Endodermal cell (in vitro differentiated cells): ENCODE data around the gene ABHD14A. TPM values are rescaled to one million over a fixed set of nuclear protein-coding genes. Genes with fewer than 3 reads are reported as not detected.

Source experiments
- DNase-seq: peaks from one replicate; pipeline ENCODE4 v3.0.0-alpha.2; 2017
- H3K27ac ChIP-seq: 2 replicates; pipeline ENCODE4 v1.5.1; 2013; ENCODE audit warnings: mild to moderate bottlenecking, low read depth, low read length, moderate library complexity
- H3K27me3 ChIP-seq: 2 replicates; pipeline ENCODE4 v1.6.1; 2013; ENCODE audit warnings: mild to moderate bottlenecking, low read length, moderate library complexity; ENCODE audit not compliant: insufficient read depth, control insufficient read depth, poor library complexity, severe bottlenecking
- H3K36me3 ChIP-seq: 2 replicates; pipeline ENCODE4 v1.7.0; 2013; ENCODE audit warnings: mild to moderate bottlenecking, low read length, moderate library complexity; ENCODE audit not compliant: control insufficient read depth, insufficient read depth
- H3K4me1 ChIP-seq: one replicate; pipeline ENCODE4 v1.7.0; 2013; ENCODE audit warnings: low read length; ENCODE audit not compliant: control insufficient read depth, insufficient read depth
- H3K4me3 ChIP-seq: 2 replicates; pipeline ENCODE4 v1.5.1; 2013; ENCODE audit warnings: mild to moderate bottlenecking, low read length, moderate library complexity
- H3K9ac ChIP-seq: 2 replicates; pipeline ENCODE4 v1.6.1; 2013; ENCODE audit warnings: mild to moderate bottlenecking, low read length, moderate library complexity; ENCODE audit not compliant: poor library complexity, severe bottlenecking; ENCODE audit errors: extremely low read depth
- H3K9me3 ChIP-seq: 2 replicates; pipeline ENCODE4 v1.6.1; 2013; ENCODE audit warnings: mild to moderate bottlenecking, low read length, moderate library complexity; ENCODE audit not compliant: control insufficient read depth
- H3K27ac Mint-ChIP-seq: 2 replicates; pipeline ENCODE4 v1.8.0; 2020; ENCODE audit warnings: mixed read lengths
- H3K27me3 Mint-ChIP-seq: 2 replicates; pipeline ENCODE4 v1.8.0; 2021; ENCODE audit warnings: mild to moderate bottlenecking, mixed read lengths; ENCODE audit not compliant: insufficient read depth
- H3K36me3 Mint-ChIP-seq: 2 replicates; pipeline ENCODE4 v1.8.0; 2020; ENCODE audit warnings: low read depth, mixed read lengths
- H3K4me1 Mint-ChIP-seq: 2 replicates; pipeline ENCODE4 v1.8.0; 2020; ENCODE audit warnings: mixed read lengths
- H3K4me3 Mint-ChIP-seq: 2 replicates; pipeline ENCODE4 v1.8.0; 2020; ENCODE audit warnings: mild to moderate bottlenecking, moderate library complexity, mixed read lengths
- H3K9me3 Mint-ChIP-seq: 2 replicates; pipeline ENCODE4 v1.8.0; 2020; ENCODE audit warnings: mild to moderate bottlenecking, mixed read lengths
- WGBS, 2 experiments: methylation state at CpG; one replicate each; pipeline versions ENCODE4 v1.1.5 to v1.1.7; 2013; ENCODE audit warnings: missing lambda C conversion rate in 2 of 2, mixed read lengths in 1 of 2; ENCODE audit not compliant: insufficient coverage in 1 of 2, insufficient read length in 1 of 2; 5-methylcytosine and 5-hydroxymethylcytosine counted together
- total RNA-seq, 2 donors: library from RNA; stranded (reverse); fragmentation: NEBNext Ultra II Directional in 1 of 2; extraction: Animal tissue kit (Norgen Biotek cat#: 25700) in 1 of 2; gene quantifications; 2 replicates in 1 of 2; 3 replicates in 1 of 2; pipeline ENCODE4 v1.2.1, GENCODE V29; 2021
- TF ChIP-seq, protein P1 (sequence below): fragments of 200-600 bp; sonication (generic); conservative IDR thresholded peaks from 2 replicates; pipeline ENCODE4 v1.5.0; 2021; ENCODE audit warnings: antibody characterized with exemption, mild to moderate bottlenecking

The ABHD14A gene
- total RNA-seq, 2 donors from 2014 or later: 9.6 to 10.1 TPM

DNA sequence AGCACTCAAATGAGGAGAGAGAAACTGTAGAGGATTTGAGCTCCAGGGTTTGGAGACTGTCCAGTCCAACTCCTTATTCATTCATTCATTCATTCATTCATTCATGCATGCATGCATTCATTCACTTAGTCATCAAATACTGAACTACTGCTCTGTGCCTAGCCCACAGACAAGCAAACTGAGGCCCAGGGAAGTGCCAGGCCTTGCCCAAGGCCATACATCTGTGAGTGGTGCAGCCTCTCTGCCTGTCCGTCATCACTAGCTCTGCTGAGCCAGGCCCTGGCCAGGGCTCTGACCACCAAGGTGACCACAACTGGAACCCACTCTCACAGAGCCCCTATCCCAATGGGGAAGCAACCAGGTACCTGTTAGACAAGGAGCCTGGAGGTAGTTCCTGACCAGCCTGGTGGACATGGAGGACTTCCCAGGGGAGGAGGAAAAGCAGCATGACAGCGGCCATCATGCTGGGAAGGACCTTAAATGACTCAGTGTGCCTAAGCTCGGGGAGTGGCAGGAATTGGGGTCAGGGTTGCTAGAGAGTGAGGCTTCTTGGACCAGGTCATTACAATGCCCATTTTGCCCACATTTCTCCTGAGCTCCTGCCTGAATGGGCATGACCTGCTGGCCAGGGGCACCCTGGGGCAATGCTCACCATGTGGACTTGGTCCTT is 48.4 kb downstream of the ABHD14A start:
- no peak overlapping the region for H3K9ac ChIP-seq
- H3K4me3 ChIP-seq: no peak overlapping the region
- H3K27me3 ChIP-seq: no peaks in the 10 kb centered on the region
- H3K9me3 Mint-ChIP-seq: no peaks in the 10 kb centered on the region
- DNase-seq: no peak
- H3K4me1 ChIP-seq: no peaks in the 10 kb centered on the region
- no peak overlapping the region for H3K27ac ChIP-seq
- no peaks in the 10 kb centered on the region for H3K36me3 ChIP-seq
- WGBS, 2 experiments: 92 to 100% methylated on average over 1 to 3 of the region's 3 CpGs
- no peaks in the 10 kb centered on the region for H3K27me3 Mint-ChIP-seq
- H3K36me3 Mint-ChIP-seq: no peaks in the 10 kb centered on the region
- TF ChIP-seq, protein P1, sequence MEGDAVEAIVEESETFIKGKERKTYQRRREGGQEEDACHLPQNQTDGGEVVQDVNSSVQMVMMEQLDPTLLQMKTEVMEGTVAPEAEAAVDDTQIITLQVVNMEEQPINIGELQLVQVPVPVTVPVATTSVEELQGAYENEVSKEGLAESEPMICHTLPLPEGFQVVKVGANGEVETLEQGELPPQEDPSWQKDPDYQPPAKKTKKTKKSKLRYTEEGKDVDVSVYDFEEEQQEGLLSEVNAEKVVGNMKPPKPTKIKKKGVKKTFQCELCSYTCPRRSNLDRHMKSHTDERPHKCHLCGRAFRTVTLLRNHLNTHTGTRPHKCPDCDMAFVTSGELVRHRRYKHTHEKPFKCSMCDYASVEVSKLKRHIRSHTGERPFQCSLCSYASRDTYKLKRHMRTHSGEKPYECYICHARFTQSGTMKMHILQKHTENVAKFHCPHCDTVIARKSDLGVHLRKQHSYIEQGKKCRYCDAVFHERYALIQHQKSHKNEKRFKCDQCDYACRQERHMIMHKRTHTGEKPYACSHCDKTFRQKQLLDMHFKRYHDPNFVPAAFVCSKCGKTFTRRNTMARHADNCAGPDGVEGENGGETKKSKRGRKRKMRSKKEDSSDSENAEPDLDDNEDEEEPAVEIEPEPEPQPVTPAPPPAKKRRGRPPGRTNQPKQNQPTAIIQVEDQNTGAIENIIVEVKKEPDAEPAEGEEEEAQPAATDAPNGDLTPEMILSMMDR: no peak
- H3K4me1 Mint-ChIP-seq: peaks cover 5% of the 10 kb centered on the region
- H3K27ac Mint-ChIP-seq: no peak overlapping the region
- no peak overlapping the region for H3K4me3 Mint-ChIP-seq
- no peaks in the 10 kb centered on the region for H3K9me3 ChIP-seq

- Mint-ChIP-seq H3K27me3 (no peaks in the 10 kb centered on the region), H3K4me3 (no peak overlapping the region), H3K36me3 (no peaks in the 10 kb centered on the region), H3K4me1 (peaks cover 5% of the 10 kb centered on the region), H3K9me3 (no peaks in the 10 kb centered on the region), H3K27ac (no peak overlapping the region)
- Histone ChIP-seq H3K9ac (no peak overlapping the region), H3K4me1 (no peaks in the 10 kb centered on the region), H3K9me3 (no peaks in the 10 kb centered on the region), H3K27ac (no peak overlapping the region), H3K4me3 (no peak overlapping the region), H3K36me3 (no peaks in the 10 kb centered on the region), H3K27me3 (no peaks in the 10 kb centered on the region)
- no peak for DNase-seq
- TF ChIP-seq, protein P1: no peak
- WGBS, 2 experiments: 91 to 93% methylated on average over 5 to 8 of the region's 8 CpGs
These were observed 49.2 kb downstream of the ABHD14A start for GRCh38 chr3:52023860-52024764.

DNA sequence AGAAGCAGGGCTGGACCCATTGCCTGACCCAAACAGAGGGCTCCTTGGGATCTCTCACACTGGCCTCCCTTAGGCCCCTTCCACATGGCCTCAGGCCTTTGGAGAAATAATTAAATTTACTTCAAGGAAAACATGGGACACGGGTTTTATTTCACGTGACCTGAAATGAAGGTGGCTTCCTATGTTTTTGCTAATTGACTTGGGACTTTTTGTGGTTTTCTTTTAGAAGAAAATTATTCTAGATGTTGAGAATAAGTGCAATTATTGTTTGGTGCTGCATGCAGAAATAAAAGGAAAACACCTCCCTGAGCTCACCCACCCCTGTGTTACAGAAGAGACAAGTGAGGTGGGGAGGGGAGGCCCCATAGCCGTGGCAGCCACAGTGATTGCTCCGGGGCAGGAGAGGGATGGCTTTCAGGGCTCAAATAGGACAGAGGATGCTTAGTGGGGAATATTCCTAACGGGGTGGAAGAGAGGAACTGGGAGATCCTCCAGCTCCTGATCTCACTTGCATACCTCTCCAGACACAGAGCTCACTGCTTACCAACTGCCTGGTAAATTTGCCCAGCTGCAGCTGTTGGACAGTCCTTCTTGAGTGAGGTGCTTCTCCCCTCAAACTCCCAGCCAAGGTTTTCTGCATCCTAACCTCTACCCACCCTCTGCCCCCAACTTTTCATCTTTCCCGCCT is 50.0 kb downstream of the ABHD14A start:
- H3K27ac Mint-ChIP-seq: no peak overlapping the region
- H3K4me3 Mint-ChIP-seq: no peak overlapping the region
- TF ChIP-seq, protein P1: no peak
- peaks cover 5% of the 10 kb centered on the region for H3K4me1 Mint-ChIP-seq
- Histone ChIP-seq H3K4me3 (no peak overlapping the region), H3K27ac (no peak overlapping the region), H3K9ac (no peak overlapping the region), H3K9me3 (no peaks in the 10 kb centered on the region), H3K36me3 (no peaks in the 10 kb centered on the region), H3K4me1 (no peaks in the 10 kb centered on the region), H3K27me3 (no peaks in the 10 kb centered on the region)
- no peaks in the 10 kb centered on the region for H3K36me3 Mint-ChIP-seq
- no peaks in the 10 kb centered on the region for H3K9me3 Mint-ChIP-seq
- WGBS, 2 experiments: 92 to 93% methylated on average over 2 to 6 of the region's 6 CpGs
- no peaks in the 10 kb centered on the region for H3K27me3 Mint-ChIP-seq
- no peak for DNase-seq
